Liver (tissue), 9 donors: Measurements from ENCODE around the gene UBQLN3. TPM values are rescaled to one million over a fixed set of nuclear protein-coding genes. Genes with fewer than 3 reads are reported as not detected.

Experiments
- DNase-seq: peaks from one replicate; pipeline ENCODE4 v3.0.0-alpha.2; 2017; ENCODE audit warnings: low spot score
- H3K27ac ChIP-seq, 2 donors: one replicate each; pipeline ENCODE4 v1.7.0; 2013; ENCODE audit warnings: inconsistent platforms in 2 of 2, low read length in 2 of 2, control low read depth in 1 of 2, low read depth in 1 of 2, mild to moderate bottlenecking in 1 of 2
- H3K27me3 ChIP-seq, 4 donors: one replicate each; pipeline versions ENCODE4 v1.6.1 to v1.7.0; 2013; ENCODE audit warnings: low read length in 3 of 4, inconsistent platforms in 1 of 4, mild to moderate bottlenecking in 1 of 4, moderate library complexity in 1 of 4; ENCODE audit not compliant: control insufficient read depth in 4 of 4, insufficient read depth in 4 of 4
- H3K36me3 ChIP-seq, 4 donors: one replicate each; pipeline versions ENCODE4 v1.6.1 to v1.7.0; 2013; ENCODE audit warnings: low read length in 3 of 4, mild to moderate bottlenecking in 3 of 4, low read depth in 1 of 4, moderate library complexity in 1 of 4; ENCODE audit not compliant: control insufficient read depth in 4 of 4, insufficient read depth in 3 of 4
- H3K4me1 ChIP-seq, 4 donors: one replicate each; pipeline versions ENCODE4 v1.6.1 to v1.7.0; 2013; ENCODE audit warnings: low read length in 3 of 4, mild to moderate bottlenecking in 3 of 4, moderate library complexity in 1 of 4; ENCODE audit not compliant: control insufficient read depth in 4 of 4, insufficient read depth in 4 of 4
- H3K4me3 ChIP-seq, 3 donors: one replicate each; pipeline versions ENCODE4 v1.6.1 to v1.7.0; 2013; ENCODE audit warnings: low read length in 3 of 3, control low read depth in 1 of 3, low read depth in 1 of 3, mild to moderate bottlenecking in 1 of 3
- H3K9ac ChIP-seq, 2 donors: one replicate each; pipeline ENCODE4 v1.7.0; 2013; ENCODE audit warnings: low read length in 2 of 2, mild to moderate bottlenecking in 2 of 2, moderate library complexity in 2 of 2, control low read depth in 1 of 2, low read depth in 1 of 2
- H3K9me3 ChIP-seq, 4 donors: one replicate each; pipeline versions ENCODE4 v1.6.1 to v1.7.0; 2013; ENCODE audit warnings: low read length in 3 of 4; ENCODE audit not compliant: control insufficient read depth in 4 of 4
- ATF3 ChIP-seq: IDR thresholded peaks from 2 replicates; pipeline ENCODE4 v1.6.1; 2016; ENCODE audit warnings: antibody characterized with exemption
- CTCF ChIP-seq: fragments of 150-350 bp; IDR thresholded peaks from 2 replicates; pipeline ENCODE4 v1.5.1; 2017; ENCODE audit warnings: improper control_type of control experiment, low read depth, low read length; ENCODE audit not compliant: missing input control
- EGR1 ChIP-seq, 2 donors: IDR thresholded peaks; 2 replicates each; pipeline ENCODE4 v1.6.1; 2016 to 2018; ENCODE audit warnings: antibody characterized with exemption in 2 of 2, low read depth in 2 of 2
- FOXA1 ChIP-seq: IDR thresholded peaks from 2 replicates; pipeline ENCODE4 v1.6.1; 2016; ENCODE audit warnings: antibody characterized with exemption
- FOXA2 ChIP-seq: IDR thresholded peaks from 2 replicates; pipeline ENCODE4 v1.6.1; 2016; ENCODE audit warnings: antibody characterized with exemption
- GABPA ChIP-seq, 2 donors: IDR thresholded peaks in 1 of 2; conservative IDR thresholded peaks in 1 of 2; 2 replicates each; pipeline ENCODE4 v1.6.1; 2016; ENCODE audit warnings: antibody characterized with exemption in 2 of 2, mild to moderate bottlenecking in 1 of 2, moderate library complexity in 1 of 2
- HNF4A ChIP-seq, 2 donors: conservative IDR thresholded peaks; 2 replicates each; pipeline ENCODE4 v1.6.1; 2016; ENCODE audit warnings: antibody characterized with exemption in 2 of 2, mild to moderate bottlenecking in 2 of 2
- HNF4G ChIP-seq: IDR thresholded peaks from 2 replicates; pipeline ENCODE4 v1.6.1; 2016; ENCODE audit warnings: antibody characterized with exemption
- JUND ChIP-seq, 2 donors: IDR thresholded peaks; 2 replicates each; pipeline ENCODE4 v1.6.1; 2016; ENCODE audit warnings: antibody characterized with exemption in 2 of 2
- MAX ChIP-seq: IDR thresholded peaks from 2 replicates; pipeline ENCODE4 v1.6.1; 2016; ENCODE audit warnings: antibody characterized with exemption
- RAD21 ChIP-seq, 2 donors: IDR thresholded peaks; 2 replicates each; pipeline ENCODE4 v1.6.1; 2016; ENCODE audit warnings: antibody characterized with exemption in 2 of 2, mild to moderate bottlenecking in 2 of 2
- REST ChIP-seq: IDR thresholded peaks from 2 replicates; pipeline ENCODE4 v1.6.1; 2016; ENCODE audit warnings: antibody characterized with exemption, mild to moderate bottlenecking
- RXRA ChIP-seq, 2 donors: IDR thresholded peaks; 2 replicates each; pipeline ENCODE4 v1.6.1; 2017 to 2018; ENCODE audit warnings: antibody characterized with exemption in 2 of 2, mild to moderate bottlenecking in 1 of 2
- SP1 ChIP-seq: IDR thresholded peaks from 2 replicates; pipeline ENCODE4 v1.6.1; 2018; ENCODE audit warnings: antibody characterized with exemption, mild to moderate bottlenecking
- YY1 ChIP-seq: IDR thresholded peaks from 2 replicates; pipeline ENCODE4 v1.6.1; 2016; ENCODE audit warnings: antibody characterized with exemption, mild to moderate bottlenecking
- ZBTB33 ChIP-seq: IDR thresholded peaks from 2 replicates; pipeline ENCODE4 v1.6.1; 2016; ENCODE audit warnings: antibody characterized with exemption
- WGBS: extraction: QIAGEN DNeasy Blood & Tissue Kit; methylation state at CpG from one replicate; pipeline ENCODE4 v1.1.7; 2013; 5-methylcytosine and 5-hydroxymethylcytosine counted together
- polyA plus RNA-seq, 2 donors: library from polyadenylated mRNA; stranded (reverse) in 1 of 2; unstranded in 1 of 2; fragments of 200-250 nt in 1 of 2; fragments of >200 nt in 1 of 2; fragmentation: Nextera tagmentation in 1 of 2; extraction: Ambion mirVana in 1 of 2; gene quantifications; one replicate each; pipeline versions ENCODE4 v1.2.1 to v1.2.3, GENCODE V29; 2013 to 2015
- total RNA-seq, 2 donors: library from RNA; depleted of rRNA; stranded (reverse); fragments of >200 nt; gene quantifications; one replicate each; pipeline ENCODE4 v1.2.3, GENCODE V29; 2014
- donor health status: healthy.
- donor health status: healthy.
- donor health status: healthy.
- donor health status: healthy.
- donor health status: healthy.

The UBQLN3 gene
- total and polyA plus RNA-seq, 4 donors, result 0.09 to 0.33 TPM; not detected in 2

- no peak overlapping the region for H3K9ac ChIP-seq
- no peaks in the 10 kb centered on the region for H3K9me3 ChIP-seq
- H3K27ac ChIP-seq, result no peak overlapping the region
- 95% methylated on average over 2 of the region's 2 CpGs for WGBS
- TF ChIP-seq FOXA1, result no peak
- no peak for TF ChIP-seq EGR1 (IDR thresholded peaks at IDR 0.05; ENCODE audit: low read depth in 2 of 2)
- TF ChIP-seq RXRA (IDR thresholded peaks at IDR 0.05), result no peak
- no peaks in the 10 kb centered on the region for H3K27me3 ChIP-seq
- no peak overlapping the region for H3K4me3 ChIP-seq
- no peaks in the 10 kb centered on the region for H3K4me1 ChIP-seq
- DNase-seq, result no peak
- no peaks in the 10 kb centered on the region for H3K36me3 ChIP-seq
Observed at GRCh38 chr11:5522308-5522707, 12.6 kb upstream of the UBQLN3 start.

- WGBS, result 97% methylated on average over 4 of the region's 4 CpGs
- DNase-seq, result no peak
- Histone ChIP-seq H3K9ac (no peak overlapping the region), H3K36me3 (no peaks in the 10 kb centered on the region), H3K9me3 (no peaks in the 10 kb centered on the region), H3K27ac (no peak overlapping the region), H3K4me1 (no peaks in the 10 kb centered on the region), H3K4me3 (no peak overlapping the region), H3K27me3 (no peaks in the 10 kb centered on the region)
- TF ChIP-seq FOXA2, result no peak
- no peak for TF ChIP-seq GABPA (IDR thresholded peaks at IDR 0.05 in 1 of 2, conservative IDR thresholded peaks at IDR 0.05 in 1 of 2)
- no peak for TF ChIP-seq ZBTB33
- TF ChIP-seq MAX, result no peak
- TF ChIP-seq JUND (IDR thresholded peaks at IDR 0.05), result no peak
- no peak for TF ChIP-seq HNF4G
- no peak for TF ChIP-seq HNF4A (conservative IDR thresholded peaks at IDR 0.05)
- no peak for TF ChIP-seq REST
- TF ChIP-seq FOXA1, result no peak
- no peak for TF ChIP-seq RAD21 (IDR thresholded peaks at IDR 0.05)
- TF ChIP-seq YY1, result no peak
- no peak for TF ChIP-seq ATF3
- no peak for TF ChIP-seq CTCF
- TF ChIP-seq RXRA (IDR thresholded peaks at IDR 0.05), result no peak
- TF ChIP-seq SP1, result no peak
Observed at GRCh38 chr11:5521540-5521939, 11.8 kb upstream of the UBQLN3 start.
